GM21447 (cell line): ENCODE results near the gene ADGRG1.
A peak's percentile ranks its signal among the peaks of the same experiment; 100 is the strongest.

Experiments used
- ATAC-seq: cut with Tn5 transposase; IDR thresholded peaks from one replicate; pipeline ENCODE4 v1.9.1; 2021; ENCODE audit not compliant: unreplicated experiment

The ADGRG1 gene

GRCh38 chr16:57606147-57606846 is 22.1 kb upstream of the ADGRG1 start:
- no peak for ATAC-seq

DNA sequence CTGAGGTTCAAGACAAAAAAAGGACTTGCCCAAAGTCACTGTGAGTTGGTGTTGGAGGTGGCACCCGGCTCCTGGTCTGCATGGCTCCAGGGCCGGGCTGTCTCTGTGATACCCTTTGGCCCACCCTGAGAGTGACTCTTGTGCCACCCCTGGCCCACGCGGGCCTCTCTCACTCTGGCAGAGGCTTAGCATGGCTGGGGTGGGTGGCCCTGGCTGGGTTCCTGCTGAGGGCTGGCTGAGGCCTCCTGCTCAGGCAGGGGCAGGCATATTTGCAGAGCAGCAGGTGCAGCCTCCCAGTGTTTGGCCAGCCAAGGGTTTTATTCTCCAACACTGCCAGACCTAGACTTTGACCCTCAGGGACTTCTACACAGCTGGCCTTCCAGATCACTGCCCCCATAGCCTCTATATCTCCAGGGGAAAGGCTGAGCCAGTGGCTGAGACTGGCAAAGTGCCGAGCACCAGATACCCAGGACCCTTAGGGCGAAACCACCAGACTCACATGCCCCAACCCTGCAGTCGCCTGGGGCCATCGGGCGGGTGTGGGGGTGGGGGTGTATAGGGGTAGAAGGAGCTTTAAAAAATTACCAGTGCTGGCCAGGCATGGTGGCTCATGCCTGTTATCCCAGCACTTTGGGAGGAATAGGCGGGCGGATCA is 21.5 kb upstream of the ADGRG1 start:
- no peak for ATAC-seq

DNA sequence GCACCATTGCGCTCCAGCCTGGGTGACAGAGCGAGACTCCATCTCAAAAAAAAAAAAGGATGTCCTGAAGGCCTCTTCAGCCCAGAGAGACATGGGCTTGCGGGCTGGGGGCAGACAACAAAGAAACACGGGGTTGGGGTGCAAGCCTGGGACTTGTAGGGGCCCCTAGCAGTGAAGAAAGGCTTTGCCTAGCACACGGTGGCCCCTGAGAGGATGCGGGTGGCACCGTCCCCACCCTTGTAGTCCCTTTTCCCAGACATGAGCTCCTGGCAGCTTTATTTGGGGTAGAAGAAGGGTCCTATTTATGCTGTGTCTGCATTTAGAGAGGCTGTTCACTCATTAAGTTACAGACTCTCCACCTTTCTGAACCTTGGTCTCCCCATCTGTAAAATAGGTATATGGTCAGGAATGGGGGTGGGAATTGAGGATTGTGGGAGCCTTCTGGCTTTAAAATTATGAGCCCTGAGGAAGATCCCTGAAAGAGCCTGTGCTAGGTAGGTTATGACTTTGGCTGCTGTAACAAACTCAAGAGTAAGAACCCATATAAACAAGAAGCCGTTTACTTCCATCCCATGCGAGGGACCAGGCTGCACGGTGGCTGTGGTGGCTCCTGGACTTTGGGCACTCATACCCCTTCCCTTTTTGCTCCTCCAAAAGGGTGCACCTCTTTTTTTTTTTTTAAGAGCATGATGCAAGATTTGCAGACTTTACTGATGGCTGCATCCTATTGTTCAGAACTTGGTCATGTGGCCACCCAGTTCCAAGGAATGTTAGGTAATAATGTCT is 20.6 kb upstream of the ADGRG1 start:
- ATAC-seq = no peak

DNA sequence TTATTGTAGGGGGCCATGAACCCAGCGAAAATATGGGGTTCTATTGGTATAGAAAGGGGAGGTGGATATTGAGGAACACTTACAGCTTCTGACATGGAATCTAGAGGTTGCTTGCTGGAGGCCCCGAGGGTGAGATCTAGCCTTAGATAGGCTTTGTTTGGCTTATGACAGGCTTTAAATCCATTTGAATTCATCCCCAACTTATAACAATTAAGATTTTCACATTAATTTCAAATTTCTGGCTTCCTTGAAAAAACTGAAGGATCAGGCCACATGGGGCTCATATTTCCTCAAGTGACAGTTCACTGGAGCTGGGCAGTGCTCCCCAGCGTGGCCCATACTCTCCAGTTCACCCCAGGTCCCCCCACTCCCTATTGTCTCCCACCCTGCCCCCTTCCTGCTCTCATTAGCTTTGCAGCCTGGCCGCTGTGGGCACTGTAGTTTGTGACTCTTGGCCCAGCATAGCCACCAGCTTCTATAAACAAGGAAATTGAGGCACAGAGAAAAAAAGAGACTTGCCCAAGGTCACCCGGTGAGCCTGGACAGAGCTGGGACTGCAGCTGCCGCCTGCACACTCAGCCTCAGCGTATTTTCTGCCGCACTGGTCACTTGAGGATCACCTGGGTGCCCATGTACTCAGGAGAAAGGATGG is 19.8 kb upstream of the ADGRG1 start:
- no peak for ATAC-seq

GRCh38 chr16:57609541-57610401 is 18.7 kb upstream of the ADGRG1 start:
- ATAC-seq = peak; percentile 94

- ATAC-seq = no peak
Measured at GRCh38 chr16:57610611-57611010, 17.8 kb upstream of the ADGRG1 start.

- no peak for ATAC-seq
Measured at GRCh38 chr16:57611181-57611580, 17.2 kb upstream of the ADGRG1 start.

DNA sequence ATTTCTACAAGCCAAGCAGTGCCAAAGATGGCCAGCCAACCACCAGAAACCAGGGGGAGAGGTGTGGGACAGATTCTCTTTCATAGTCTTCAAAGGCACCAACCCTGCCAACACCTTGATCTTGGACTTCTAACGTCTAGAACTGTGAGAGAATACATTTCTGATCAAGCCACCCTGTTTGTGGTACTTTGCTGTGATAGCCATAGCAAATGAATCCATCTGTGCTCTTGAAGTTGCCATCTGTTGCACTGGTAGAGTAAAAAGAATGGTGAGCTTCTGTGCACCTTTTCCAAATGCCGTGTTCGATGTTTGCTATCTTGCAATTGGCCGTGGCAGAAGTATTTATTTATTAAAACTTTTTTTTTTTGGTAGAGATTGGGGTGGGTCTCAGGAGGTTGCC is 16.7 kb upstream of the ADGRG1 start:
- no peak for ATAC-seq

DNA sequence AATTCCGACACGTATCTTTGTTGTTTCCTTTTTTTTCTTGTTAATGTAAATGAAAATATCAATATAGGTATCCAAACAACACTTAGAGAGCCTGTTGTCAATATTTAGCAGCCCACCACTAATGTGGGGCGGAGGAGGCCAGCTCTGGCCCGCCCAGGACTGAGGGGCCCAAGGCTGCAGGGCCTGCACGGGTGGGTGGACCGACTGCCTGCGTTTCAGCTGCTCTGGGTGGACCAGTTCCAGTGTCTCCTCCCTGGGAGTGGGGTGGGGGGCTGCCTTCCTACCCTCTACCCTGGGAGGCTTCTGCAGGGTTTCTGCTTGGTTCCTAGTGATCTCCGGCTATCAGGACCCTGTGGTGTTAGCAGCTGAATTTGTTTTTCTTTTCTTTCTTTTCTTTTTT is 15.9 kb upstream of the ADGRG1 start:
- ATAC-seq = no peak

- ATAC-seq = no peak
Measured at GRCh38 chr16:57613514-57613913, 14.9 kb upstream of the ADGRG1 start.

GRCh38 chr16:57614536-57614935 is 13.9 kb upstream of the ADGRG1 start:
- ATAC-seq = no peak

DNA sequence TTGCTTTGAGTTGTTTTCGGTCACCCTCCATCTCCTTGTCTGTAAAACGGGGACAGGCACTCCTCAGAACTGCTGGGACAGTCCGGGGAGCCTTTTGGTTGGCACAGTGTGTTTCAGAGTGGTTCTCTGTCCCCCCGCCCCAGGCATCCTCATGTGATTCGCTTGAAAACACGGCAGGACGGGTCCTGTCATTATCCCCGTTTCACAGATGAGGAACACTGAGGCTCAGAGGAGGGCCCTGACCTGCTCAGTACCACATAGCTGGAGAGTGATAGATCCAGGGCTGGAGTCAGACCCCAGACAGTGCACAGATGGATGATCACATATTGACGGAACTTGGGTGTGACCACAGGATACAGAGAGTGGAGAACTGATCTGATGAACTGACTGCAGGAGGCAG is 13.5 kb upstream of the ADGRG1 start:
- ATAC-seq = no peak

DNA sequence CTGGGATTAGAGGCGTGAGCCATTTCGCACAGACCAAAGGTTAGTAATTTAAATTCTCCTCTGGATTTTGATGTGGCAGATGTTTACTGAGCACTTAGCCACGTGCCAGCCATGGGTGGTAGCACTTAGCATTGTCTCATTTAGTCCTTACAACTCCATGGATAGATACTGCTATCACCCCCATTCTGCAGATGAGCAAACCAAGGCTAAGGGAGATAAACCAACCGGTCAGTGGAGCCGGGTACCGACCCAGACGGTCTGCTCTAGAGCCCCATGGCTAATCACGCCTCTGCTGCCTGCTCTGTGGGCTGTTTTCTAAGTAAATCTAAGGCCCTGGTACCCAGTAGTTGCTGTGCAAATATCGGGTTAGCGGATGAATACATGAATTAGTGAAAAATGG is 12.6 kb upstream of the ADGRG1 start:
- ATAC-seq = no peak

GRCh38 chr16:57616241-57616640 is 12.2 kb upstream of the ADGRG1 start:
- ATAC-seq = no peak

DNA sequence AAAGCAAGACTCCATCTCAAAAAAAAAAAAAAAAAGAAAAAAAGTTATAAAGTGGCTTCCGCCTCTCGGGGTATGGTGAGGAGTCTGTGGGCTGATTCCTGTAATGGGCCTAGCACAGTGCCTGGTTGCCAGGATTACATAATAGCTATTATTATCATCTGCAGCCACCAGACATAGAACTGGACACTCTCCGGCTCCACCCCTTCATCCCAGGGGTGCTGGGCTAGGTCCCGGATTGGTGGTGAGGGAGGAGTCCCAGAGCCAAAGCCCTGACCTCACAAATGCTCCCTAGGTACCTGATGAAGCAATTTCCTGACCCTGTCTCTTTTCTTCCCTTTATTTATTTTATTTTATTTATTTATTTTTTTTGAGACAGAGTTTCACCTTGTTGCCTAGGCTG is 11.6 kb upstream of the ADGRG1 start:
- no peak for ATAC-seq

DNA sequence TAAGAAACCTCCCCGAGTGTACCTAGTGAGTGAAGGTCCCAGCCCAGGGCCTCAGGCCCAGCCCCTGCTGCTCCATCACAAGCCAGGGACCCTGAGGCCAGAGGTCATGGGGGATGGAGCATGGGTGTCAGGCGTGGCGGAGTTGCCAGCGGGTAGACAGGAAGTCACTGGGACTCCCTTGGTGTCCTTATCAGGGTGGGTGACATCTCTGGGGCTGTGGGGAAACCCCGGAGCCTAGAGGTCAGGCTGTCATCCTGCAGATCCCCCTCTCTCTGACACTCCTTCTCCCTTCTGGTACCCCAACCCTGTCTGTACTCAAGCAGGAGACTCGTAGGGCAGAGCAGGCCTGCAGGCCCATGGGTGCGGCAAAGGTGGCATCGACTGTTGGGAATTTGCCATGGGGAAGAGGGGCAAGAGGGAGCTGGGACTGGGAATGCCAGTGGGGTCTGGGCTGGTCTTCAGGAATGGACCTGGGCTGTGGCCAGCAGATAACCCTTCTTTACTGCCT is 10.8 kb upstream of the ADGRG1 start:
- ATAC-seq = no peak

DNA sequence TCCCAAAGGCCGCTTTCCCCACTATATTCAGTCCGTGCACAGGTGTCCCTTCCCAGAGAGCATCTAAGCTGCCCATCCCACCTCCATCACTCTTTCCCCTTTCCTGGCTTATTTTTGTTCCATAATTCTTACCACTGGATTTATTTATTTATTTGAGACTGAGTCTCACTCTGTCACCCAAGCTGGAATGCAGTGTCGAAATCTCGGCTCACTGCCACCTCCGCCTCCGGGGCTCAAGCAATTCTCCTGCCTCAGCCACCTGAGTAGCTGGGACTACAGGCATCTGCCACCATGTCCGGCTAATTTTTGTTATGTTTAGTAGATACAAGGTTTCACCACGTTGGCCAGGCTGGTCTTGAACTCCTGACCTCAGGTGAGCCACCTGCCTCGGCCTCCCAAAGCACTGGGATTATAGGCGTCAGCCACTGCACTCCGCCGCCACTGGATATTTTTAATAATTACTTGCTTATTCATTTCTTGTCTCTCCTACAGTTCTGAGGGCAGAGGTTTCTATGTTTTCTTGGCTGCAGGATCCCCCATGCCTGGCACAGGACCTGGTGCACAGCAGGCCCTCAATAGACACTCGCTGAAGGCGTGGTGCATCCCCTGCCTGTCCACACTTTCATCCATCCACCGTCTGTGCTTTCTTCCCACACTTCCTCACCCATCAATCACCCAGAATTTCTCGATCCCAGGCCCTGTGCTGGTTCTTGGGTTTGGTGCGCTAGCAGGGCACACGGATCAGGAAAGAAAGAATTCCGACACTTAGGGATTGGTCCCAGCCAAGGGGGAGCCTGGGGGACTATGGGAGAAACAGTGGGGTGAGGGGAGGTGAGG is 9.9 kb upstream of the ADGRG1 start:
- ATAC-seq = no peak

- no peak for ATAC-seq
Measured at GRCh38 chr16:57619133-57619605, 9.3 kb upstream of the ADGRG1 start.

DNA sequence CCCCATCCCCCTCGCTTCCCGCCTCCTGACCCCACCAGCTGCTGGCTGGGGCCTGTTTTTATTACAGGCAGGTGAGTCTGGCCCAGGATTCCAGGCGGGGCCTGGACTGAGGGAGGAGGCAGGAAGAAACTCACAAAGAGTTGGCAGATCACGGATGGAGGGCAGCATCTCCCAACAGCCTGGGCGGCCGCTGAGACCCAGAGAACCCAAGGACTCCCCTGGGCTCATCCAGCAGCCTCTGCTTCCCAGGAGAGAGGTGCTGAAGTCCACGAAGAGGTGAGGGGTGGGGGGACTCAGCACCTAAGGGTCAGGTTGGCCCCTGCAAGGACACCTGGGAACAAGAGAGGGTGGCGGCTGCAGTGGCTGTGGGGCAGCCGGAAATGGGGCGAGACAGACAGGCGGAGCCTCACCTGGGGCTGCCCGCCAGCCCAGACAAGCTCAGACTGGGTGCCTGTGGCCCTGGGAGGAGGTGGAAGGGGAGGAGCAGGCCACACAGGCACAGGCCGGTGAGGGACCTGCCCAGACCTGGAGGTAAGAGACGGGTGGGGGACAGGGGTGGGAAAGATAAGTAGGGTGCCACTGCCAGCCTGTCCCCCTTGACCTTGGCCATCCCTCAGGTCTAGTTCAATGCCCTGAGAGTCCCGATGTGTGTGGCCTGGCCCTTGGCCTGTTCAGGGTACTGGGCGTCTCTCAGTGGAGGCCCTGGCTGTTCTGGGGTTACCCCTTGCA is 8.7 kb upstream of the ADGRG1 start:
- no peak for ATAC-seq
